ENCODE measurements around the gene ENTPD2. TPM values are rescaled to one million over a fixed set of nuclear protein-coding genes. Genes with fewer than 3 reads are reported as not detected.

The ENTPD2 gene
- total RNA-seq, 2 donors from 2014 or later: 0.39 to 0.69 TPM

DNA sequence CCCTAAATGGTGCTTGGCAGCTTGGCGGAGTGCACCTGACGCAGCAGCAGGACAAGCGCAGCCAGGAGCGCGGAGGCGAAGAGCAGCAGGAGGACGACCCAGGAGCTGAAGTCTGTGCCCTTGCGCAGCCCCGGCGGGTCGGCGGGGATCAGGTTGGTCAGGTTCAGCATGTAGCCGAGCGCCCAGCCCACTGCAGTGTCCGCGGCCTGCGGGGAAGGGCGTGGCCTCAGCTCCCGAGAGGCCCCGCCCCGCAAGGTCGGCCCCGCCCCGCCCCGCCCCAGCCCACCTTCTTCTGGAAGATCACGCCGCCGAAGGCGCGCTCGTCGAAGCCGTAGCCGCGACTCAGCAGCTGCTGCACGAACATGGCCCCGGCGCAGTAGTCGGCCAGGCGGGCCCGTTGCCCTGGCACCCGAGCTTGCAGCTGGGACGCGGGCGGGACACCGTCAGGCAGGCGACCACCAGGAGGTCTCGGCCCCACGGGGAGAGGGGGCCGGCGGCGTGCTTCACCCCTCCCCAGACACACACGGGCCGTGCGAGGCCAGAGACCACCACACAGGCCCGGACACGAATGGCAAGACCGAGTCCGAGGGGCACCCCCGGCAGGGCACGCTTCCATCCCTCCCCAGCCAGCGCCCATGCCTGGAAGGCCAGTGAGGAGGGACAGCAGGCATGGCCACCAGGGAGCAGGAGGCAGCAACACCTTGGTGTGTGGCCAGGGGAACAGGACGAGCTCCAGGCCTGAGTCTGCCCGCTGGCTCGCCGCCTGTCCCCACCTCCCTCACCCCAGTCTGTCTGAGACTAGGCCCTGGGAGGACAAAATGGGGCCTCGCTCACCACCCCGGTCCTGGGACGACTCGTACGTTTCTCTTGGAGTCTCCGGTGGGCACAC lies 5.0 kb downstream of the ENTPD2 start:
- H3K4me3 Mint-ChIP-seq: no peak overlapping the region
- peaks cover 8% of the 10 kb centered on the region for H3K27me3 Mint-ChIP-seq
- peaks cover 5% of the 10 kb centered on the region for H3K36me3 Mint-ChIP-seq (ENCODE audit: low read depth)
- H3K4me1 Mint-ChIP-seq: no peaks in the 10 kb centered on the region
- no peak for ATAC-seq (replicated peaks)
- no peak overlapping the region for H3K27ac Mint-ChIP-seq
- H3K9me3 Mint-ChIP-seq: no peaks in the 10 kb centered on the region

DNA sequence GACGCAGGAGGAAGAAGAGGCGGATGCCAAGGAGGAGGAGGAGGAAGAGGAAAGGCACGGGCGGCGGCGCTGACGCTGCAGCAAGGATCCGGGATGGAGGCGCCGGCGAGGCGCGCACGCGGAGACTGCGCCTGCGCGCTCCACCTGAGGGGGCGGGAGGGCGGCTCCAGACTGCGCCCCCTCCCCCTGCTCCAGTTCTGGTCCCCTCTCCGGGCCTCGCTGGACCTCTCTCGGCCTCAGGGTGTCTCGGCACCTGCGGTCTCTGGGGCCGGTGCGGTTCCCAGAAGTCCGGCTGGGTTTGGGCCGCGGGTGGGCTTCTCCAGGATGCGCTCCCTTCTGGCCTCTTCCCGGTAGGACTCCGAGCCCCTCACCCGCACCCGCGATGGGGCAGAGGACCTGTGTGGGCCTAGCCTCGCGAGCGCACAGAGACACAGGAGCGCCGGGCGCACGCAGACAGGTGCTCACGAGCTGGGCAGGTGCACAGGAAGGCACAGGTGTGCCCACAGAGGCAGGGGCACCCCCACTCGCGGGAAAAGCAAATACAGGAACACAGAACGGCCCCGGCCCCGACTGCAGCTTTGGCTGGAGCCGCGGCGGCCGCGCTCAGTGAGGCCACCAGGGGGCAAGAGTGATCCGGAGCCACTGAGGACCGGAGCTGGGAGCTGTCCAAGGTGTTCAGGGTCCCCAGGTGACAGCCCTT lies 7.6 kb downstream of the ENTPD2 start, which contains the start of gene NPDC1:
Gene NPDC1, minus strand, starts transcription at position 90 of the 700 bp plus-strand sequence. CDS start 188 bp downstream, outside the sequence.
- Mint-ChIP-seq H3K27me3 (peaks cover 8% of the 10 kb centered on the region), H3K36me3 (ENCODE audit: low read depth) (peaks cover 5% of the 10 kb centered on the region), H3K4me3 (peak within 1 kb of the TSS; percentile 87), H3K27ac (peak within 1 kb of the TSS; percentile 52), H3K4me1 (no peaks in the 10 kb centered on the region), H3K9me3 (no peaks in the 10 kb centered on the region)
- ATAC-seq (replicated peaks): peak; percentile 82

DNA sequence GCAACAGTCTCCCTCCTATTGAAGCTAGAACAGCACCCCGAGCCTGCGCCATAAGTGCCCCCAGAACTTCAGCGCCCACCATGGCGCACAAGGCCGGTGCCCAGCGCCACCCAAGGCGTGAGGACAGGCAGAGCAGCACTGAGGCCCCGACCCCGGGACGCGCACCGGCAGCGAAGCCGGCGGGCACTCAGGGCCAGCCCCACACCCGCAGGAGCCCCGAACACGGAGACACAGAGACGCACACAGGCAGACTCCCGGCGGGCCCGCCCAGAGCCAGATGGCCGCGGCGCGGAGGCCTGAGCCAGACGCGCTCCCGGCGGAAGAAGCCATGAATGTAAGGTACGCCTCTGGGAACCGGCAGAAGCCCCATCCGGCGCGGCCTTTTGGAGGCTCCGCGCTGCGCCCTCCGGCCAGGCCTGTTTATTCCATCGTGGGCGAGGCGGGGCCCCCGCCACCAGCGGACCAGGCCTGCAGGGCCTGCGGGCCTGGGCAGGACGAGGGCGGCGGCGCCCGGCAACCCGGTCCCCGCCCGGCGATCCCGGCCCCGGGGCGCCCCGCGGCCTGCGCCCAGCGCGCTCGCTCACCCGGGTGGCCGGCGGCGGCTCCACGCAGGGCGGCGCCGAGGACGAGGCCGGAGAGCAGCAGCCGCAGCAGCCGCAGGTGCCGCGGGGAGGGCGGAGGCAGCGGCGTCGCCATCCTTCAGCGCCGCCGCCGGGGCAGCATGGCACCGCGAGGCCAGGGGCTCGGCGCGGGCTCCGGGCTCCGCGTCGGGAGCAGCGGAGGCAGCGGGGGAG lies 8.4 kb downstream of the ENTPD2 start:
- Mint-ChIP-seq H3K9me3 (no peaks in the 10 kb centered on the region), H3K27me3 (peaks cover 8% of the 10 kb centered on the region), H3K4me3 (peak overlapping the region; percentile 87), H3K4me1 (no peaks in the 10 kb centered on the region), H3K27ac (peak overlapping the region; percentile 52), H3K36me3 (ENCODE audit: low read depth) (peaks cover 5% of the 10 kb centered on the region)
- peak; percentile 44 for ATAC-seq (replicated peaks)

- H3K27ac Mint-ChIP-seq: peak overlapping the region; percentile 52
- H3K4me3 Mint-ChIP-seq: peak overlapping the region; percentile 87
- H3K9me3 Mint-ChIP-seq: no peaks in the 10 kb centered on the region
- peaks cover 3% of the 10 kb centered on the region for H3K27me3 Mint-ChIP-seq
- no peak for ATAC-seq (replicated peaks)
- no peaks in the 10 kb centered on the region for H3K4me1 Mint-ChIP-seq
- H3K36me3 Mint-ChIP-seq (ENCODE audit: low read depth): peaks cover 5% of the 10 kb centered on the region
Observed at GRCh38 chr9:137044502-137045177, 9.2 kb downstream of the ENTPD2 start.

DNA sequence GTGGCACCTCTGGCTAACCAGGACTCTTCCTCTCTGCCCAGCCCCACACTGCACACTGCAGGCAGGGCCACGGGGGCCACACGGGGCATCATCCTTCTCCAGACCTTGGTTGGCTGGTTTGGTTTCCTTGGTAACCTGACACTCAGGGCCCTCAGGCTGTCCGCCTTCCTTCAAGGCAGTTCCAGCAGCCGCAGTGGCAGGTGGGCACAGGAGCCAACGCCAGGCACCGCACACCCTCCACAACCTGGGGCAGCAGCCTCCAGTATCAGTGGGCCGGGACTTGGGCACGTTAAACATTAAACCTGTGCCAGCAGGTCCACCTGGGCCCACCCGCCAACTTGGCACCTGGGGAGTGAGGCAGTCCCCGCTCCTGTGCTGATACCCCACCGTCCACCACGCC lies 9.8 kb downstream of the ENTPD2 start:
- peak overlapping the region; percentile 87 for H3K4me3 Mint-ChIP-seq
- H3K27me3 Mint-ChIP-seq: no peaks in the 10 kb centered on the region
- H3K4me1 Mint-ChIP-seq: no peaks in the 10 kb centered on the region
- H3K36me3 Mint-ChIP-seq (ENCODE audit: low read depth): peaks cover 10% of the 10 kb centered on the region
- H3K27ac Mint-ChIP-seq: no peak overlapping the region
- H3K9me3 Mint-ChIP-seq: no peaks in the 10 kb centered on the region
- no peak for ATAC-seq (replicated peaks)

DNA sequence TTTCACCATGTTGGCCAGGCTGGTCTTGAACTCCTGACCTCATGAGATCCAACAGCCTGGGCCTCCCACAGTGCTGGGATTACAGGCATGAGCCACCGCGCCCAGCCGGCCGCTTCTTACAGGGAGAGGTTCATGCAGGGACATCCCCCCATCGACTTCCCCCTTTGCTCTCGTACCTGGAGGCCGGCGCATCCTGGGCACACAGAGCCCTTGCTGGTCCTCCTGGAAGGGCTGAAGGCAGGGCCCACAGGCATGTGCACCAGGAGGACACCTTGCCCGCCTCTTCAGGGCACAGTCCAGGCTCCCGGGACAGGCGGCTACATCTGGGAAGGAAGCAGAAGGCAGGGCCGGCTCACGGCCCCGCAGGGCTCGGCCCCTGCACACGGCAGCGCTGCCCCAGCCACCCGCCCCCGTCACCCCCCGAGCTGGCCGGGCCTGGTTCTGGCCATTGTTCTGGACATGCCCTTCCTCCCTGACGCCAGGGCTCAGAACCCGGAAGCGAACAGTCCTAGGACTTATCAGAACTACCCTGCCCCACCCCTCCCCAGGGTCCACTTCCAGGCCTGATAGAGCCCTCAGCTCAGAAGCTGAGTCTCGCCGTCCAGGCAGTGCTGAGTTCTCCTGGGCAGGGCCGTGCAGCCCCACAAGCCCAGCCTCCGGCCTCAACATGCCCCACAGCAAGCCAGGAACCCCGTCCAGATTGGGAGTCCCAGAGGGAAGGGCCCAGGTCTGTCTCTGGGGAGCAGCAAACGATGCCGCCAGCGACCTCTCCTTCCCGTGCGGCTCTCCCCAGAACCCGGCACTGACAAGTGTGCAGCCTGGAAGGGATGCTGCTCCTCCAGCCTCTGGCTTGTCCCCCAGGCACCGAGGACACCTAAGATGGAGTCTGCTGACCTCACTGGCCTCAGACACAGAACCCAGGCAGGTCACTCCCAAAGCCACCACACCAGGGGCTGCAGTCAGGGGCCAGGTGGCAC lies 10.8 kb downstream of the ENTPD2 start:
- H3K27me3 Mint-ChIP-seq: no peaks in the 10 kb centered on the region
- H3K27ac Mint-ChIP-seq: no peak overlapping the region
- no peak overlapping the region for H3K4me3 Mint-ChIP-seq
- H3K4me1 Mint-ChIP-seq: no peaks in the 10 kb centered on the region
- H3K9me3 Mint-ChIP-seq: no peaks in the 10 kb centered on the region
- peaks cover 20% of the 10 kb centered on the region for H3K36me3 Mint-ChIP-seq (ENCODE audit: low read depth)
- no peak for ATAC-seq (replicated peaks)

- peaks cover 23% of the 10 kb centered on the region for H3K36me3 Mint-ChIP-seq (ENCODE audit: low read depth)
- no peaks in the 10 kb centered on the region for H3K4me1 Mint-ChIP-seq
- H3K4me3 Mint-ChIP-seq: no peak overlapping the region
- no peaks in the 10 kb centered on the region for H3K27me3 Mint-ChIP-seq
- no peaks in the 10 kb centered on the region for H3K9me3 Mint-ChIP-seq
- no peak for ATAC-seq (replicated peaks)
- no peak overlapping the region for H3K27ac Mint-ChIP-seq
Observed at GRCh38 chr9:137041124-137041523, 12.7 kb downstream of the ENTPD2 start.

DNA sequence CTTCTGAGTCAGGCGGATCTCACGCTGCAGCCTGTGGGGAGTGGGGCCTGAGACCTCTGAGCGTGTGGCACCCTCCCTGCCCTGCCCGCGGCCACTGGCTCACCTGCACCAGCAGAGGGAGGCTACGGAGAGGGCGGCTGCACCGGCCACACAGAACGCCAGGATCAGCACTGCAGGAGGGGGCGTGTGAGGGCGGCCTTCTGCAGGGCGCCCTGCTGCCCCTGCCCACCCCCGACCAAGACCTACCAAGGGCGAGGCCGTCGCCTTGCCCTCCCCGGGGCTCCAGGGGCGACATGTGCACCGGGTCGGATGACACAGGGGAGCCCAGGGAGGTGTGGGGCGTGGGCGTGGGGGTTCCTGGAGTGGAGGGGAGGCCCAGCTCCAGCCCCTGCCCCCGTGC lies 13.3 kb downstream of the ENTPD2 start:
- Mint-ChIP-seq H3K27ac (no peak overlapping the region), H3K4me3 (no peak overlapping the region), H3K4me1 (no peaks in the 10 kb centered on the region), H3K9me3 (no peaks in the 10 kb centered on the region), H3K36me3 (ENCODE audit: low read depth) (peaks cover 23% of the 10 kb centered on the region), H3K27me3 (no peaks in the 10 kb centered on the region)
- no peak for ATAC-seq (replicated peaks)

DNA sequence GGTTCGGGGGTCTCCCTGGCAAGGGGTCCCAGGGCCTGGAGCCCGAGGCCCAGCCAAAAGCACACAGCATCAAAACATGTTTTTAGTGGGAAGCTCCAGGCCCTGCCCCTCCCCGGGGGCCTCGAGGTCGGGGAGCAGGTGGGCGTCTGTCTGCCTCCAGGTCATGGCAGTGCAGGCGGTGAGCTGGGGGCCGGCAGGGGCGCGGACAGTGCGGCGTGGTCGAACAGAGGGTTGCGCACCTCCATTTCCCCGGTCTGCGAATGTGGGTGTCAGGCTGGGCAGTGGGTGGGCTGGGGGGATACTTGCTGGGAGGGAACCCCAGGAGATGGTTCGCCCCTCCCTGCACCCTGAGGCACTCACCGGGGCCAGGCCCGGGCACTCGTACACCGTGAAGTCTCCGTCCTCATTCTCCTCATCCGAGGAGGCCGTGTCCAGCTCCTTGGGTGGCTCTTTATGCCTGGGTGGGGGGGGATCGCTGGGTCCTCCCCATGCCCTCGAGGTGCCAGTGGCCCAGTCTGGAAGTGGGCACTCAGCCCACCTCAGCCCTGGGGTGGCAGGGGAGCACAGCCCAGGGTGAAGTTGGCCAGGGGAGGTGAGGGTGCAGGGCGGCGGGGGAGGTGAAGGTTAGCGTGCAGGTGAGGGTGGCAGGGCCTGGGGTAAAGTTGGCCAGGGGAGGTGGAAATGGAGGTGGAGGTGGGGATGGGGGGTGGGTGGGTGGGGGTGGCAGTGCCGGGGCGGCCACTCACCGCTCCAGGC lies 14.1 kb downstream of the ENTPD2 start:
- peaks cover under 1% of the 10 kb centered on the region for H3K4me1 Mint-ChIP-seq
- H3K4me3 Mint-ChIP-seq: no peak overlapping the region
- no peaks in the 10 kb centered on the region for H3K9me3 Mint-ChIP-seq
- peaks cover 19% of the 10 kb centered on the region for H3K36me3 Mint-ChIP-seq (ENCODE audit: low read depth)
- H3K27ac Mint-ChIP-seq: no peak overlapping the region
- H3K27me3 Mint-ChIP-seq: no peaks in the 10 kb centered on the region
- no peak for ATAC-seq (replicated peaks)

DNA sequence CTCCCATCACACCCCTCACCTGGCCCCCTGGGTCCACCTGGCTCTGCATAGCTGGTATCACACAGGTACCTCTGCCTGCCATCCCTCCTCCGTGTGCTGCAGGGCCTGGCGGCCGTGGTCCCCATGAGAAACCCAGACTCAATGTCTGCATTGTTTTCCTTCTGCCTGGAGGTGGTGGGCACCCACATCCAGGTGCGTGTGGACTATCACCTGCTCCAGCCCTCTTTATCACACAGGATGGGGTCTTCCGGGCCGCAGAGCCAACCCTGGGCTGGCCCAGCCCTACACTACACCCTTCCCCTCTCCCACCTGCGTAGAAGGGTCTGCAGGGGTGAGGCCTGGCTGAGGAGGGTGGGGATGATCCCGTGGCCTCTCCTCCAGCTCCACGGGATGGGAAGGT lies 14.9 kb downstream of the ENTPD2 start:
- H3K4me3 Mint-ChIP-seq: no peak overlapping the region

GRCh38 chr9:137037483-137037882 lies 16.4 kb downstream of the ENTPD2 start:
- Mint-ChIP-seq H3K27me3 (no peaks in the 10 kb centered on the region), H3K4me1 (peaks cover 4% of the 10 kb centered on the region)

More for the DNA sequence above, 14.9 kb downstream of the ENTPD2 start:
- Mint-ChIP-seq H3K9me3 (no peaks in the 10 kb centered on the region), H3K36me3 (ENCODE audit: low read depth) (peaks cover 18% of the 10 kb centered on the region), H3K27ac (no peak overlapping the region), H3K27me3 (no peaks in the 10 kb centered on the region), H3K4me1 (peaks cover 4% of the 10 kb centered on the region)
- no peak for ATAC-seq (replicated peaks)

GRCh38 chr9:137037035-137037434 lies 16.8 kb downstream of the ENTPD2 start:
- peaks cover 18% of the 10 kb centered on the region for H3K36me3 Mint-ChIP-seq (ENCODE audit: low read depth)
- no peaks in the 10 kb centered on the region for H3K27me3 Mint-ChIP-seq
- H3K4me3 Mint-ChIP-seq: no peak overlapping the region
- H3K9me3 Mint-ChIP-seq: no peaks in the 10 kb centered on the region
- ATAC-seq (replicated peaks): no peak
- no peak overlapping the region for H3K27ac Mint-ChIP-seq
- peaks cover 4% of the 10 kb centered on the region for H3K4me1 Mint-ChIP-seq

More at GRCh38 chr9:137037483-137037882, 16.4 kb downstream of the ENTPD2 start:
- no peak overlapping the region for H3K4me3 Mint-ChIP-seq
- H3K36me3 Mint-ChIP-seq (ENCODE audit: low read depth): peaks cover 18% of the 10 kb centered on the region
- no peak for ATAC-seq (replicated peaks)
- H3K9me3 Mint-ChIP-seq: no peaks in the 10 kb centered on the region
- no peak overlapping the region for H3K27ac Mint-ChIP-seq
